Left ventricle myocardium inferior (tissue), 1 donor: ENCODE measurements around the gene GLP1R. TPM values are rescaled to one million over a fixed set of nuclear protein-coding genes. Genes with fewer than 3 reads are reported as not detected.

Experiments
- DNase-seq: peaks from one replicate; pipeline ENCODE4 v3.0.0-alpha.2; 2020
- H3K27ac ChIP-seq: fragments of 200-600 bp; replicated peaks from 2 replicates; pipeline ENCODE4 v1.8.0; 2021
- H3K27me3 ChIP-seq: fragments of 200-600 bp; 2 replicates; pipeline ENCODE4 v1.8.0; 2021; ENCODE audit warnings: low read depth
- H3K36me3 ChIP-seq: fragments of 200-600 bp; 2 replicates; pipeline ENCODE4 v1.8.0; 2021
- H3K4me1 ChIP-seq: fragments of 200-600 bp; 2 replicates; pipeline ENCODE4 v1.8.0; 2021
- H3K4me3 ChIP-seq: fragments of 200-600 bp; 2 replicates; pipeline ENCODE4 v1.8.0; 2021; ENCODE audit warnings: mild to moderate bottlenecking, moderate library complexity
- H3K9me3 ChIP-seq: fragments of 200-600 bp; replicated peaks from 2 replicates; pipeline ENCODE4 v1.8.0; 2021
- intact Hi-C: fragments of 100-400 bp; cut with micrococcal nuclease; formaldehyde crosslinking; loops from one replicate; pipeline ENCODE4 v1.11.0; 2022
- total RNA-seq: library from RNA; stranded (reverse); fragmentation: NEBNext Ultra II Directional; extraction: Animal tissue kit (Norgen Biotek cat#: 25700); gene quantifications from one replicate; pipeline ENCODE4 v1.2.1, GENCODE V29; 2021
- TF ChIP-seq, protein P1 (sequence below): fragments of 200-600 bp; IDR thresholded peaks from 2 replicates; pipeline ENCODE4 v1.8.0; 2021; ENCODE audit warnings: antibody characterized with exemption, mild to moderate bottlenecking, borderline replicate concordance
- donor health status: DM: no; HTN: yes; CAD: no; lungs with severe emphysema.

GLP1R gene
- total RNA-seq, 1 donor from 2014 or later = 7.5 TPM

DNA sequence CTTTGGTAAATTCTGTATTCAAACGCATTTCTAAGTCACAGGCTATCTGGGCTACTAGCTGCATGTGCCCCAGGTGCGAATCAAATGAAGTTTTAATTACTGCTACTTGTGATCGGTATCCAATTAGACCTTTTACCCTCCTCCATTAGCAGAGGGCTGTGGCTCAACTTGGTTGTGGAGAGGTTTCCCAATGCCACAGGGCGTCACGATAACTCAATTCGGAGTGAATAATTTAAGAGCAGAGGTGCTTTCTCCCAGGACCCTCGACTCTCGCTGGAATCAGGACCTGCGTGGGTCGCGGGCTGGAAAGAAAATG lies 65.8 kb downstream of the GLP1R start:
- no peak for DNase-seq
- H3K4me3 ChIP-seq = peak overlapping the region; percentile 88
- peaks cover 13% of the 10 kb centered on the region for H3K36me3 ChIP-seq
- intact Hi-C loops = no loop called here
- TF ChIP-seq, protein P1, sequence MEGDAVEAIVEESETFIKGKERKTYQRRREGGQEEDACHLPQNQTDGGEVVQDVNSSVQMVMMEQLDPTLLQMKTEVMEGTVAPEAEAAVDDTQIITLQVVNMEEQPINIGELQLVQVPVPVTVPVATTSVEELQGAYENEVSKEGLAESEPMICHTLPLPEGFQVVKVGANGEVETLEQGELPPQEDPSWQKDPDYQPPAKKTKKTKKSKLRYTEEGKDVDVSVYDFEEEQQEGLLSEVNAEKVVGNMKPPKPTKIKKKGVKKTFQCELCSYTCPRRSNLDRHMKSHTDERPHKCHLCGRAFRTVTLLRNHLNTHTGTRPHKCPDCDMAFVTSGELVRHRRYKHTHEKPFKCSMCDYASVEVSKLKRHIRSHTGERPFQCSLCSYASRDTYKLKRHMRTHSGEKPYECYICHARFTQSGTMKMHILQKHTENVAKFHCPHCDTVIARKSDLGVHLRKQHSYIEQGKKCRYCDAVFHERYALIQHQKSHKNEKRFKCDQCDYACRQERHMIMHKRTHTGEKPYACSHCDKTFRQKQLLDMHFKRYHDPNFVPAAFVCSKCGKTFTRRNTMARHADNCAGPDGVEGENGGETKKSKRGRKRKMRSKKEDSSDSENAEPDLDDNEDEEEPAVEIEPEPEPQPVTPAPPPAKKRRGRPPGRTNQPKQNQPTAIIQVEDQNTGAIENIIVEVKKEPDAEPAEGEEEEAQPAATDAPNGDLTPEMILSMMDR = no peak
- peak overlapping the region; percentile 99 for H3K27ac ChIP-seq
- no peaks in the 10 kb centered on the region for H3K27me3 ChIP-seq
- H3K4me1 ChIP-seq = peaks cover 25% of the 10 kb centered on the region
- H3K9me3 ChIP-seq = no peaks in the 10 kb centered on the region

DNA sequence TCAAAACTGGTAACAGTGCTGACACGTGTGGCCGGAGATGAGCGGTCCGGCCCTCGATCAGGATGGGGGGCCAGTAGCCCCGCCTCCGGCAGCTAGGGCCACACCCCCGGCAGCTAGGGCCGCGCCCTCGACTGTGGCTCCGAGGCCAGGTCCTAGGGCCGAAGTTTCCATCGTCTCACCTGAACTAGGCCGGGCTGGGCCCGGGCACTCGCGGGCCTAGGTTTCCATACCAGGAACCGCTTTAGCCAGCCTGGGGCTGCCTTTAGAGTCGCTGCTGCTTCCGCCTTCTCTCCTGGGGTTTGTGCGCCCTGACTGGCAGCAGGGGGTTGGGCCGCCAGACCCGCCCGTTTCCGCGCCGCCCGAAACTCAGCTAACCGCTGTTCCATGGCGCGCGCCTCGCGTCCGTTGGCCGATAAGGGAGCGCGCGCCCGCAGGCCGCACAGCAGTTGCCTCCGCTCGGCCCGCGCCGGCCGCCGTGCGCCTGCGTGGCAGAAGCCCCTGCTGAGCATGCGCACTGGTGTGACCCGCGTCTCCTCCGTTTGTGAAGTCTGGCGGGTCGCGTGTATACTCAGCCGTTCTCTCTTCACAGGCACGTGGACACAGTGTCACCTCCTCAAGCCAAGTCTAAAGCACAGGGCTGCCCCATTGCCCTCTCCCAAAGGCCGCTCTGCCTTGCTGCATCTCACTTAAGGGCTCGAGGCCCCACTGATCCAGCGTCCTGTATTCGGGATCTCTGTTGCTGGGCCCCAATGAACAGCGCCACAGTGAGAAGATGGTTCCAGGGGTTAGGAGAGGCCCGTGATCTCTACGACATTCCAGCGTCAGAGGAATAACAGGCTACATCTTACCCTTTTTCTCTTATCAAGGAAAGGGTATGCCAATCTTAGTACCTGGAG lies 66.4 kb downstream of the GLP1R start, which contains the start of gene SAYSD1:
Gene SAYSD1, minus strand, starts transcription at position 483 of the 896 bp plus-strand sequence. Its CDS starts 97 bp downstream, at position 386.
- Histone ChIP-seq H3K4me1 (peaks cover 25% of the 10 kb centered on the region), H3K27me3 (no peaks in the 10 kb centered on the region), H3K9me3 (no peaks in the 10 kb centered on the region), H3K36me3 (peaks cover 7% of the 10 kb centered on the region), H3K27ac (peak within 1 kb of the TSS; percentile 99), H3K4me3 (peak within 1 kb of the TSS; percentile 88)
- intact Hi-C loops = no loop called here
- TF ChIP-seq, protein P1 = no peak
- peak; percentile 93 for DNase-seq

DNA sequence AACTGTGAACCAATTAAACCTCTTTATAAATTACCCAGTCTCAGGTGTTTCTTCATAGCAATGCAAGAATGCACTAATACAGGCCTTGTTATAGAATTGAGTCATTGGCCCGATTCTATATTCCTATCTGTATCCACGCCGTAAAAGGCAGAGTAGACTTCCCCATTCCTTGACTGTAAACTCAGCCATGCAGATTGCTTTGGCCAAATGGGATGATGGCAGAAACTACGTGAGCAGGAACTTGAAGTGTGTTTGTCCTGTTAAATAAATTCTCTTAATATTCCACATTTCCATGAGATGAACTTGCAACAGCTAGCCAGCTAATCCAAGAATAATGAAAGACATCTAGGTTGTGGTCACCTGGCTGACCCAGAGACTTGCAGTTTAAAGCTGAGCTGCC lies 70.3 kb downstream of the GLP1R start:
- DNase-seq = no peak
- no peak overlapping the region for H3K27ac ChIP-seq
- H3K4me1 ChIP-seq = peaks cover 17% of the 10 kb centered on the region
- H3K4me3 ChIP-seq = no peak overlapping the region
- no peaks in the 10 kb centered on the region for H3K27me3 ChIP-seq
- H3K36me3 ChIP-seq = no peaks in the 10 kb centered on the region
- TF ChIP-seq, protein P1 = no peak
- H3K9me3 ChIP-seq = no peaks in the 10 kb centered on the region
- intact Hi-C loops = no loop called here

DNA sequence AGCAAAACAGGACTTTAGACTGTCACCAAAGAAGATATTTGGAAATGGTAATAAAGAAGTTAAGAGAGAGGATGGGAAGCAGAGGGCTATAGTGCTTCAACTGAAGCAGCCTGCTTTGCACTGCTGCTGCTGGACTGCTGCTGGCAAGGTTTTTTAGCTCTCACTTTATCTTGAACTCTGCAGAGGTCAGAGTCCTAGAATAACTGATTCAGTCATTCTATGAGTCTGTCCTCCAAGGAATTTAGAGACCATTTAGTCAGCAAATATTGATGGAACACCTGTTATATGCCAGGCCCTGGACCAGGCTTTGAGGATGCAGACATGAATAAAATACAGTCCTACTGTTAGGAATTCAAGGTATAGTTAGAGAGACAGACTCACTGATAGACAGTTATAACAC lies 75.5 kb downstream of the GLP1R start:
- Histone ChIP-seq H3K4me1 (peaks cover 3% of the 10 kb centered on the region), H3K4me3 (no peak overlapping the region), H3K36me3 (no peaks in the 10 kb centered on the region), H3K27ac (no peak overlapping the region), H3K9me3 (no peaks in the 10 kb centered on the region), H3K27me3 (no peaks in the 10 kb centered on the region)
- TF ChIP-seq, protein P1 = no peak
- DNase-seq = no peak
- intact Hi-C loops = no loop called here

DNA sequence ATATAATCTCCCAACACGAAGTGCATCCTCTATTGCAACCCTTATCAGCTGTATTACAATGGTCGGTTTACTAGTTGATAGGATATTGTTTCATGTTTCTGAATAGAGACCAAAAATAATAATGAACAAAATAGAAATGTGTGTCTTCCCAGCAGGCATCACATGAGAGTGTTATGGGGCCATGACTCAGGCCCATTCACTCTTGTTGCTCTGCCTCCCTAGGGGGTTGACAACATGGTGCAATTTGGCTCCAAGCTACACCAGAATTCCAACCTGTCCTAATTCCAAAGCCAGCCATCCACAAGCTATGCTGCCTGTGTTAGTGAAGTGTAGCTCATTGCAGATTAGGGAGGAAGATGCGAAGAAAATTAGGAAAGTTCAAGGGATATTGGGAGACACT lies 79.5 kb downstream of the GLP1R start:
- no peaks in the 10 kb centered on the region for H3K9me3 ChIP-seq
- DNase-seq = no peak
- H3K36me3 ChIP-seq = no peaks in the 10 kb centered on the region
- intact Hi-C loops = no loop called here
- H3K4me3 ChIP-seq = no peak overlapping the region
- H3K4me1 ChIP-seq = peaks cover 3% of the 10 kb centered on the region
- no peaks in the 10 kb centered on the region for H3K27me3 ChIP-seq
- H3K27ac ChIP-seq = no peak overlapping the region
- TF ChIP-seq, protein P1 = no peak
